ENCODE results near the gene ADAM12.

ADAM12 gene

GRCh38 chr10:126081841-126082466, 306.3 kb downstream of the ADAM12 start:
- no peak for DNase-seq (ENCODE audit: low spot score)

- no peak for DNase-seq (ENCODE audit: low spot score)
Observed at GRCh38 chr10:126080879-126081411, 307.3 kb downstream of the ADAM12 start.

DNA sequence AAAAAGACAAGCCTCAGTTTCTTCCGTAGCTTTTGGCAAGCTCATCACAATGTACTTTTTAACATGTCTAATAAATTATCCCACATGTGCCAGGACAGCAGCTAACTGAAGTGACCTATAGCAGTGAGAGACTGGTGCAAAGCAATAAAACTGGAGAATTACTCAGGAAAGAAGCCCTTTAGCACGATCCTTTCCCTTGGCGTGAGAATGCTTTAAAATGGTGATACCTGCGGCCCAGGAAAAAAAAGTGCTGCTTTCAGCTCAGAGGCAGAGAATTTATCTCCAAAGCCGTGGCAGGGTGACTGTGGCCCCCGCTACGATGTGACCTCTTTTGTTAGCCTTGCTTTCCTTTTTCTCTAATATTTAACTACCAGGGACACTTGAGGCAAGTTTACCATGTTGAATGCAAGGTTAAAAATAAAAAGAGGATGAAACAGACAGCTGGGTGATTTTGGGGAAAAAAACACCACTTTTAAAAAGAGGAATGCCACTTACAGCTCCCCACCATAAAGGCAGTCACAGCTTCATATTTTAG, 307.9 kb downstream of the ADAM12 start:
- no peak for DNase-seq (ENCODE audit: low spot score)

- no peak for DNase-seq (ENCODE audit: low spot score)
Observed at GRCh38 chr10:126075009-126075408, 313.3 kb downstream of the ADAM12 start.

GRCh38 chr10:126074291-126074690, 314.0 kb downstream of the ADAM12 start:
- no peak for DNase-seq (ENCODE audit: low spot score)

DNA sequence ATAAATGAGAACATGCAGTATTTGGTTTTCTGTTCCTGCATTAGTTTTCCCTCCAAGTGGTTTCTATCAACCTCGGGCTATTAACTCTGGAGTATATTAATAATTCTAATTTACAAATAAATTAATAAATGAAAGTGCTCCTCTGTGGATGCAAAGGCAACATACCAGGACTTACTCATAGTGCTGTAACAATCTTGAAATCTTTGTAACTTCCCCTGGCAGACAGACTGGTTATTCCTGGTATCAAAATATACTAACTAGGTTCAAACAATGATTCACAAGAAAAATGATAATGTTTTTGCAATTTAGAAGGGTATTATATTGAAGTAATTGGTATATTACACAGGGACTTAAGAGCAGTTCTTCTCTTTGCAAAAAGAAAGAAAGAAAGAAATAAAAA, 314.7 kb downstream of the ADAM12 start:
- DNase-seq (ENCODE audit: low spot score): no peak

DNA sequence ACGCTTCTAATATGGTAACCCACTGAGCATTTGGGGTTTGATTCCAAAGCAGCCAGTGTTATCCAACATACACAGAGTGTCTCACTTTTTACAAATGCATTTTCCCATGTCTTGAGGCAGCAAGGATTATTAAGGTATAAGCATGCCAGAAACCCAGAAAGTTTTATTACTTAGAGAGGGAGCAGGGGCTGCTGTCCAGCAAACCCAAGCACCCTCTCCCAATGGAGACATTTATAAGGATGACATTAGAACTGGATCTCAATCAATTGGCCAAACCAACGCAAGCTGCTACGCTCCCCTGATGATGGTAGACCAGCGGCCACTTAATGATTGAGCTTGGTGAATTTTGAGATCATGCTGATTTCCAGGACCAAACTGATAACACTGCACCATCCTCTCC, 315.7 kb downstream of the ADAM12 start:
- no peak for DNase-seq (ENCODE audit: low spot score)

DNA sequence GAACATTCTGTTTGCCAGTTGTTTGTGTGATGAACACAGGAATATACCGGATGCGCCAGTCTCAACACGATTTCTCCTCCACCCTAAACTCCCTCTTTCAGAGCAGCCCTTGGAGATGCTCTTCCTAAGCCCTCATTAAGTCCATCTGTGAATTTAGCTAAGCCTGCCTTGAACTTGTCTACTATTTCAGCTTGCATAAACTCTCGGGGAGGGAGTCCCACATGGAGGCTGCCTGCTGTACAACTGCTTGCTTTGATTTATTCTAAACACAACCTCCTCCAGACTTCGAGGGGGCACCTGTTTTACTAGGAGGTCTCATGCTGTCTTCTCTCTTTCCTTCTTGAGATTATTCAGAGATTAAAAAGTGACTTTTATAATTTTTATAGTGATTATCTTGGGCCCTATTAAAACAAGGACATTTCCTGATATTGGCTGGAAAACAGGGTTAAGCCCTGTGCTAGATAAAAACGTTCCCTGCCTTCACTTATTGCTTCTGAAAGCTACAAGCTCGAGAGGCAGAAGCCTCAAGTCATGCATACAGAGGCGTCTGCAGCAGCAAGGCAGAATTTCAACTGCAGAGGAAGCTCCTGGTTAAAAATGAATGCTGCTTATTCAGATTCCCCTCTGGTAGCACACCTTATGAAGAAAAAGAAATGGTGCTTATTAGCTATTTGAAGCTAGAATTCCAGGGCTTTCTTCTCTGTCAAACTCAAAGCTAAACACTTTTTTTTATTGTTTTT, 317.6 kb downstream of the ADAM12 start:
- no peak for DNase-seq (ENCODE audit: low spot score)

GRCh38 chr10:126068322-126068721, 320.0 kb downstream of the ADAM12 start:
- no peak for DNase-seq (ENCODE audit: low spot score)

GRCh38 chr10:126066456-126066855, 321.8 kb downstream of the ADAM12 start:
- DNase-seq (ENCODE audit: low spot score): no peak

- DNase-seq (ENCODE audit: low spot score): no peak
Observed at GRCh38 chr10:126065751-126066377, 322.4 kb downstream of the ADAM12 start.

DNA sequence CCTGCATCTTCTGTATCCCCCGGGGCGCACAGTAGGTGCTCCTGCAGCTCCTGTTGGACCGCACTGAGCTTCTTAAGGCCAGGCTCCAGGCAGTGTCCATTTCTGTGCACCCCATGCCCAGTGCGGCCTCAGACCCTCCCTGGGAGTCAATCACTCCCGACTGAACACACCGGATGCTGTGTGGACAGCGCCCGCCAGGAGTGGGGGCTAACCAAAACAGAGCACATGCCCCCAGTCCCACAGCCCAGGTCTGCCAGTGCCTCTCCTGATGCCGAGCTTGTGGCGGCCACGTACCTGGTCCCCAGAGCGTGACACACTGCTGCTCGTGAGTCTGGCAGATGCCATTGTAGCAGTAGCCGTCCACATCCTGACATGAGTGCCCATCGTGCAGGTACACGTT, 323.8 kb downstream of the ADAM12 start:
- no peak for DNase-seq (ENCODE audit: low spot score)

- DNase-seq (ENCODE audit: low spot score): no peak
Observed at GRCh38 chr10:126063353-126063791, 324.9 kb downstream of the ADAM12 start.

DNA sequence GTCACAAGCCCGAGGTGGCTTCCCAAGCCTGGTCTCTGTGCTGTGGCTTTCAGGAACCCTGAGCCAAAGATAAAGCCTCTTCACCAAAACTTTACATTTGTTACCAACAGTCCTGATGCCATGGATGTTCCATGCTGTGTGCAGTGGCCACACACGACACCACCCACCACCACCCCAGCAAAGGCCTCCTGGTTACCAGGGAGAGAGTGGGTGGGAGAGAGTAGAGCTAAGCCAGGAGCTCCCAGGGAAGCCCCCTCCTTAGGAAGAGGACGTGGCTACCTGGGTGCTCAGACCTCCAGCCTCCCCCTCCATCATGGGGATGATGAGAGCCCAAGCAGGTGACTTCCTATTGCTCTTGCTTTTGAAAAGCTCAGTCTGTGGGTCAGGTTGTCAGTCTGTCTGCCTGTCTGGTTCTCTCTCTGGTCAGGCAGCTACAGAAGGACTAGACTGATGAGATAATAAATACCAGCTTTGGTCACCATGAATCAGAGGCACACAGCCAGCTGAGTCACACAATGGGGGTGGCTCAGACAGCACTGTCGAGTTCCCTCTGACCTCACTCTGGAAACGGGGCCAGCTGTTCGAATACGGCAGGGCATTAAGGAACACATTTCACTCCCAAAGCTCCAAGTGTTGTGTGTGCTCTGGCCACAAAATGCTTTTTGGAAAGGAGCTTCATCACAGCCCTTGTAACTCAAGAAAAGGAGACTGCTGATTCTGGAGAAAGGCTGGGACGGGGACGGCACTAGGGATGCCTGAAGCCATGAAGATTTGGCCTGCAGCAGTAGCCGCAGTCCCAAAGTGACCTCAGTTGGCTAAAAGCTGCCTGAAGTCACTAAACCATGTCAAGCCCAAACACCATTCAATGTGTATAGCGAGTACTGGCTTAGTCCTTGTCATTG, 325.9 kb downstream of the ADAM12 start:
- DNase-seq (ENCODE audit: low spot score): no peak

GRCh38 chr10:126061526-126061925, 326.8 kb downstream of the ADAM12 start:
- DNase-seq (ENCODE audit: low spot score): no peak

DNA sequence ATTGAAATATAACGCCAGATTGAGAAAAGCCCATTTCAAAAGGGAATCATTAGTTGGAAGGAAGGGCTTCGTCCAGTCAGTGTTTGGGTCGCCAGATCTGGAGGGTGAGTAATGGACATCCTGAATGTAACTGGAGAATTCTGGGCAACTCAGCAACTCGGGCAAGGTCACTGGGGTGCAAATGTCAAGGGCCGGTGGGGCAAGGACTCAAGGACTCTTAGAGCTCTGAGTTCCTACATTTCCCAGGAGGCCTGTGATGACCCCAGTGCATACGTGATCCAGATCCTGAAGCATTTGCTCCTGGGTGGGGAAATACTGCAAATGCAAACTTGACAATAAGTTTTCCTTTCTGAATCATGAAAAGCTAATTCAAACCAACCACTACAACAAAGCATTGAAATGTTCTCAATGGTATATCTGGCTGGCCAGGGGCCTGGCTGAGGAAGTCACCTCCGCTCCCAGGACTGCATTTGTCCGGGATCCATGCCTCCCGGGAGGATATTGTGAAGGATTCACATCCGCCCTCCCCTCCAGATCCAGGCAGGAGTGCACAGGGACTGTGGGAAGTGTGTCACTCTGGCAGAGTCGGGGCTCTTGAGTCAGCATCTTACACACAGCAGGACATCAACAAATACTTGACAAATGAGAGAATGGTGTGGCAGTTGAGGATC, 327.9 kb downstream of the ADAM12 start:
- no peak for DNase-seq (ENCODE audit: low spot score)

DNA sequence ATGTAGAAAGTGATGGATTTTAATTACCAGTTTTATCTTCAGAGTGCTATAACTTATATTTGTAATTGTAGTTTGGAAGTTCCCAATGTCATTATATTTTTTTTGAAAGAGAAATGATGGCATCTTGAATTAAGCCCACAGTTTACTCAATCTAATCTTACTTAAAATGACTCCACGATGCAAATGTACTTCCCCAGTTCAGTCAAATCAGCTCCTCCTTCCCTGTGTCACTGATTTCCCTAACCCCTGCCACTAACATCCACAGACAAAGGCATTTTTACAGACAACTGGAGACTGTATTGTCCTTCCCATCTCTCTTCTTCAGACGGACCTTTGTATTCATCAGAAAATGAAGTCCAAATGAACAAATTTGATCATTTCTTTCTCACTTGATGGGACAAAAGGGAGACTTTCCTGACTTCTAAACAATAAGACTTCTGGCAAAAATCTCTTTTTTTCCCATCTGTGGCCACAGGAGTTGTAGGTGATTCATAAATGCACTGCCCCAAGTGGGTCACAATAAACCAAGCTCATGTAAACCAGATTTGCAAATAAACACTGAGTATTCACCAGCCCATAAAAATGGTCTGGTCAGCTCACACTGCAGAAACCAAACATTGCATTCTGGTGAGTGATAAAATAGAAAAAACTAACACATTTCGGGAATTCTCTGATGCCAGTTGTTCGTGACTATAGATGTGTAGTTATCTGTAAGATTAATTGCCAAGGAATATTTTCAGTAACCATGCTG, 329.0 kb downstream of the ADAM12 start:
- no peak for DNase-seq (ENCODE audit: low spot score)

GRCh38 chr10:126058507-126058906, 329.8 kb downstream of the ADAM12 start:
- DNase-seq (ENCODE audit: low spot score): peak; percentile 46

GRCh38 chr10:126058104-126058503, 330.2 kb downstream of the ADAM12 start:
- no peak for DNase-seq (ENCODE audit: low spot score)

DNA sequence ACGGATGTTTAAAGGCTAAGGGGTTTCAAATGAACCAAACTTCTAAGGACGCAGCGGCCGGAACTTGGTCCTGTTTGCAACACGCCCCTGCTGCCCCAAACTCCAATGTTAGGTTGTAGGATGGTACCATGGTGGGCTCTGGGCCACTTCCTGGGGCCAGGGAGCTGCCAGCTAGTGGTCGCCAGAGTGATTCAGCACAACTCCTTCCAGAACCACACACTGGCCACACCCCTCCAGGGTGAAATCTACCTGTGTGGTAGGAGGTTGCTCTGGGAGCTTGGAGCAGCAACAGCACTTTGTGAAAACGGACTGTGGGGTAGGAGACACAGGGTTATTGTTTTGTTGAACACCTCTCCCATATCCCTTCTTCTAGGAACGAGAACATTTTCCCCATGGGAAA, 330.8 kb downstream of the ADAM12 start:
- DNase-seq (ENCODE audit: low spot score): no peak
